Epithelial cell of proximal tubule (primary cell): ENCODE results near the gene KCNF1. TPM values are rescaled to one million over a fixed set of nuclear protein-coding genes. Genes with fewer than 3 reads are reported as not detected.

Source experiments
- DNase-seq: peaks from one replicate; pipeline ENCODE4 v3.0.0-alpha.2; 2011; ENCODE audit warnings: low read depth
- H3K4me3 ChIP-seq: 2 replicates; pipeline ENCODE4 v1.5.1; 2011; ENCODE audit warnings: low read depth, mild to moderate bottlenecking, low read length
- CTCF ChIP-seq: conservative IDR thresholded peaks from 2 replicates; pipeline ENCODE4 v1.5.1; 2012; ENCODE audit warnings: low read depth, mild to moderate bottlenecking, low read length
- total RNA-seq: library from RNA; depleted of rRNA; stranded (reverse); fragments of >200 nt; gene quantifications from 2 replicates; pipeline ENCODE4 v1.2.3, GENCODE V29; 2015

KCNF1 gene
- total RNA-seq, 1 donor from 2014 or later: 1.3 TPM

GRCh38 chr2:10935953-10936942, 24.5 kb downstream of the KCNF1 start:
- no peak for TF ChIP-seq CTCF
- H3K4me3 ChIP-seq: no peak overlapping the region
- peak; percentile 91 for DNase-seq

- no peak overlapping the region for H3K4me3 ChIP-seq
- no peak for TF ChIP-seq CTCF
- DNase-seq: no peak
These were observed 27.3 kb downstream of the KCNF1 start for GRCh38 chr2:10939058-10939457.

DNA sequence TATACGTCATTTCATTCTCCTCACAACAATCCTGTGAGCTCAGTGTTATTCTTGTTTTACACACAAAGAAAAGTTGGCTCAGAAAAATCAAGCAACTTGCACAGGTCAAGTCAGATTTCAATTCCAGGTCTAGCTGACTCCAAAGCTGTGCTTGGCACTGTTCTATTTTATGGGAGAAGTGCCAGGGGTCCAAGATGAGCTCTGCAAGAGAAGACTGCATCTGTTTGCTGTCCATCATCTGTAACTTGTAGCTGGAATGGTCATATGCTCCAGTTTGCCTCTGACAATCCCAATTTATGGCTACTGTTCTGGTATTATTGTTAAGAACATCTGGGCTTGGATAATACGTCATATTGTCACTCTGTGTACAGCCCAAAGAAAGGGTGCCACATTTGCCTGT, 28.9 kb downstream of the KCNF1 start:
- H3K4me3 ChIP-seq: no peak overlapping the region
- no peak for DNase-seq
- no peak for TF ChIP-seq CTCF

DNA sequence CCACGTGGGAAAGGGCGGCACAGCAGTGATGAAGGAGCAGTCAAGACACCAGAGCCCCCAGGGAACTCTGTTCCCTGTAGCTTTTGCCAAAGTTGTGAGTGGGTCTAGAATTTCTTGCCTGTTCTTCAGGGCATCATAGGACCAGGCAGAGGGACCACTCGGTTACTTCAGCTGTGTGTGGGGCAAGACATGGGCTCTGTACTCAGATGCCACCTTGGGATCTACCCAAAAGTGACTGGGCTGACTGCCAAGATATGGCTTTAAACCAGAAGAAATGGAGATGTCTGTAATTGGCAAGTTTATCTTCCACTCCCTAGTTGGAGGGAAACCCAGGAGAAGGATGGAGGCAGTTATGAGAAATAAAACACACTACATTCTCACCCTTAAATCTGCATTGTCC, 29.6 kb downstream of the KCNF1 start:
- TF ChIP-seq CTCF: no peak
- H3K4me3 ChIP-seq: no peak overlapping the region
- DNase-seq: no peak

- DNase-seq: no peak
- no peak overlapping the region for H3K4me3 ChIP-seq
- no peak for TF ChIP-seq CTCF
These were observed 33.1 kb downstream of the KCNF1 start for GRCh38 chr2:10944799-10945198.

DNA sequence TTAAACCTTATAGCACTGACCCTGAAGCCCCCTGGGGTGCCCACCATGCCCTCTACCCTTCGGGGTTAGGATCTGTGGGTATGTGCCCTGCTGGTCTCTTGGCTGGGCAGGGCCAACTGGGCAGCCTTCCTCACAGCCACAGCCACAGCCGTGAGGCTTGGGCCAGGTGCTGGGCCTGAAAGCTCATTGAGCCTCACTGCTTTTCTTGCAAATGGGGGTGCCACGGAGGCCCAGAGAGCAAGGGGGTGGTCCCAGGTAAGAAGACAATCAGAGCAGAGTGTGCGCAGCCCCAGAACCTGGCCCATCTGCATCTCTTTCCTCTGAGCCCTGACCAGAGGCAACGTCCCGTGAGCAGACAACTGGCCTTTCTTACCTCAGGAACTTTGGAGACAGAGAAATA, 34.7 kb downstream of the KCNF1 start:
- TF ChIP-seq CTCF: no peak
- no peak for DNase-seq
- no peak overlapping the region for H3K4me3 ChIP-seq
